ENCODE results near the gene COQ7. TPM values are rescaled to one million over a fixed set of nuclear protein-coding genes. Genes with fewer than 3 reads are reported as not detected.

COQ7 gene
- total and polyA plus RNA-seq, 2 experiments from 2014 or later = 17.5 to 19.4 TPM

- no peak overlapping the region for H3K27ac ChIP-seq
Observed at GRCh38 chr16:19089410-19089955, 22.1 kb downstream of the COQ7 start.

GRCh38 chr16:19090916-19091315 lies 23.5 kb downstream of the COQ7 start:
- H3K4me1 ChIP-seq (ENCODE audit: insufficient read depth) = peaks cover 15% of the 10 kb centered on the region
- no peaks in the 10 kb centered on the region for H3K9me2 ChIP-seq (replicated peaks; ENCODE audit: insufficient read depth)
- no peak overlapping the region for H2AFZ ChIP-seq
- no peaks in the 10 kb centered on the region for H3K27me3 ChIP-seq
- TF ChIP-seq EZH2 (IDR thresholded peaks at IDR 0.05; ENCODE audit: borderline replicate concordance) (no peak), CTCF (IDR thresholded peaks at IDR 0.05; ENCODE audit: poor library complexity) (no peak), EZH2phosphoT487 (IDR thresholded peaks at IDR 0.05; ENCODE audit: low read depth, severe bottlenecking, unreplicated experiment) (no peak)
- WGBS (ENCODE audit: low lambda C conversion rate, missing lambda C conversion rate) = 96% methylated on average over 6 of the region's 6 CpGs
- no peaks in the 10 kb centered on the region for H3K9me3 ChIP-seq (ENCODE audit: low read depth)
- H3K4me2 ChIP-seq = no peak overlapping the region
- no peak overlapping the region for H3K4me3 ChIP-seq
- no peak overlapping the region for H3K27ac ChIP-seq
- H3K36me3 ChIP-seq (replicated peaks; ENCODE audit: insufficient read depth, low read depth) = no peaks in the 10 kb centered on the region
- no peak for DNase-seq (ENCODE audit: low spot score)
- no peaks in the 10 kb centered on the region for H4K20me1 ChIP-seq (ENCODE audit: insufficient read depth, poor library complexity, severe bottlenecking)
- no peaks in the 10 kb centered on the region for H3K79me2 ChIP-seq

More at GRCh38 chr16:19089410-19089955, 22.1 kb downstream of the COQ7 start:
- H3K79me2 ChIP-seq = no peaks in the 10 kb centered on the region
- H3K4me3 ChIP-seq = no peak overlapping the region
- H4K20me1 ChIP-seq (ENCODE audit: insufficient read depth, poor library complexity, severe bottlenecking) = no peaks in the 10 kb centered on the region
- no peak overlapping the region for H2AFZ ChIP-seq
- H3K27me3 ChIP-seq = no peaks in the 10 kb centered on the region
- DNase-seq (ENCODE audit: low spot score) = no peak
- H3K9me2 ChIP-seq (replicated peaks; ENCODE audit: insufficient read depth) = no peaks in the 10 kb centered on the region
- no peak overlapping the region for H3K4me2 ChIP-seq
- no peaks in the 10 kb centered on the region for H3K36me3 ChIP-seq (replicated peaks; ENCODE audit: insufficient read depth, low read depth)
- peaks cover 21% of the 10 kb centered on the region for H3K4me1 ChIP-seq (ENCODE audit: insufficient read depth)
- TF ChIP-seq EZH2 (IDR thresholded peaks at IDR 0.05; ENCODE audit: borderline replicate concordance) (no peak), EZH2phosphoT487 (IDR thresholded peaks at IDR 0.05; ENCODE audit: low read depth, severe bottlenecking, unreplicated experiment) (no peak), CTCF (IDR thresholded peaks at IDR 0.05; ENCODE audit: poor library complexity) (no peak)
- WGBS (ENCODE audit: low lambda C conversion rate, missing lambda C conversion rate) = 85% methylated on average over 3 of the region's 3 CpGs
- no peaks in the 10 kb centered on the region for H3K9me3 ChIP-seq (ENCODE audit: low read depth)

- Histone ChIP-seq H3K4me3 (no peak overlapping the region), H3K9me3 (ENCODE audit: low read depth) (no peaks in the 10 kb centered on the region), H4K20me1 (ENCODE audit: insufficient read depth, poor library complexity, severe bottlenecking) (no peaks in the 10 kb centered on the region), H3K4me2 (no peak overlapping the region), H3K36me3 (replicated peaks; ENCODE audit: insufficient read depth, low read depth) (no peaks in the 10 kb centered on the region), H3K4me1 (ENCODE audit: insufficient read depth) (peaks cover 11% of the 10 kb centered on the region), H3K79me2 (no peaks in the 10 kb centered on the region), H3K27ac (no peak overlapping the region), H3K9me2 (replicated peaks; ENCODE audit: insufficient read depth) (no peaks in the 10 kb centered on the region), H2AFZ (no peak overlapping the region), H3K27me3 (no peaks in the 10 kb centered on the region)
- no peak for TF ChIP-seq CTCF (IDR thresholded peaks at IDR 0.05; ENCODE audit: poor library complexity)
- no peak for TF ChIP-seq EZH2 (IDR thresholded peaks at IDR 0.05; ENCODE audit: borderline replicate concordance)
- whole genome bisulfite sequencing (ENCODE audit: low lambda C conversion rate, missing lambda C conversion rate) = 83% methylated on average over 2 of the region's 2 CpGs
- no peak for DNase-seq (ENCODE audit: low spot score)
Observed at GRCh38 chr16:19092653-19093410, 25.4 kb downstream of the COQ7 start.

Data from hepatocyte (in vitro differentiated cells).